Neural cell (in vitro differentiated cells): ENCODE data around the gene FAM117A. TPM values are rescaled to one million over a fixed set of nuclear protein-coding genes. Genes with fewer than 3 reads are reported as not detected.

Source experiments
- H2AFZ ChIP-seq: fragments of 200-600, 300-800 bp; sonication (generic), shearing (Covaris generic); 2 replicates; pipeline ENCODE4 v1.6.0; 2014; ENCODE audit warnings: low read depth, mild to moderate bottlenecking, antibody characterized with exemption, low read length, moderate library complexity
- H3F3A ChIP-seq: fragments of 200-600 bp; shearing (Covaris generic); 2 replicates; pipeline ENCODE4 v1.6.1; 2016; ENCODE audit warnings: mild to moderate bottlenecking, moderate library complexity, mixed read lengths, antibody characterized with exemption, low read length; ENCODE audit not compliant: insufficient read depth, poor library complexity, severe bottlenecking
- H3K27ac ChIP-seq: fragments of 200-600, 300-800 bp; sonication (generic), shearing (Covaris generic); 2 replicates; pipeline ENCODE4 v1.5.1; 2014; ENCODE audit warnings: mild to moderate bottlenecking, low read length, moderate library complexity
- H3K27me3 ChIP-seq: fragments of 300-800, 200-600 bp; sonication (generic), shearing (Covaris generic); 2 replicates; pipeline ENCODE4 v1.6.0; 2014; ENCODE audit warnings: mild to moderate bottlenecking, low read depth, low read length, moderate library complexity; ENCODE audit not compliant: insufficient read depth
- H3K36me3 ChIP-seq: fragments of 300-800, 200-600 bp; sonication (generic), shearing (Covaris generic); 2 replicates; pipeline ENCODE4 v1.5.1; 2014; ENCODE audit warnings: mild to moderate bottlenecking, antibody characterized with exemption, low read length, moderate library complexity; ENCODE audit not compliant: insufficient read depth
- H3K4me2 ChIP-seq: fragments of 300-800, 200-600 bp; sonication (generic), shearing (Covaris generic); 2 replicates; pipeline ENCODE4 v1.6.0; 2014; ENCODE audit warnings: mild to moderate bottlenecking, low read length
- H3K4me3 ChIP-seq: fragments of 300-800, 200-600 bp; sonication (generic), shearing (Covaris generic); 2 replicates; pipeline ENCODE4 v1.5.1; 2014; ENCODE audit warnings: mild to moderate bottlenecking, low read length, moderate library complexity
- H3K79me2 ChIP-seq: fragments of 200-600 bp; shearing (Covaris generic); replicated peaks from 2 replicates; pipeline ENCODE4 v1.6.0; 2014; ENCODE audit warnings: mild to moderate bottlenecking, low read length, moderate library complexity; ENCODE audit not compliant: insufficient read depth
- H3K9ac ChIP-seq: fragments of 300-800, 200-600 bp; sonication (generic), shearing (Covaris generic); 2 replicates; pipeline ENCODE4 v1.6.1; 2016; ENCODE audit warnings: mild to moderate bottlenecking, low read length, mixed read lengths
- H3K9me2 ChIP-seq: fragments of 200-600 bp; shearing (Covaris generic); 2 replicates; pipeline ENCODE4 v1.6.1; 2016; ENCODE audit warnings: mild to moderate bottlenecking, low read length, mixed read lengths; ENCODE audit not compliant: insufficient read depth
- H3K9me3 ChIP-seq: fragments of 200-600, 300-800 bp; sonication (generic), shearing (Covaris generic); 2 replicates; pipeline ENCODE4 v1.6.1; 2016; ENCODE audit warnings: mild to moderate bottlenecking, mixed run types, low read length, moderate library complexity, mixed read lengths
- H4K20me1 ChIP-seq: fragments of 200-600 bp; shearing (Covaris generic); 2 replicates; pipeline ENCODE4 v1.6.1; 2016; ENCODE audit warnings: mild to moderate bottlenecking, mixed run types; ENCODE audit not compliant: insufficient read depth
- CTCF ChIP-seq: fragments of 450-650 bp; IDR thresholded peaks from 2 replicates; pipeline ENCODE4 v1.5.1; 2014; ENCODE audit warnings: antibody characterized with exemption, mild to moderate bottlenecking, moderate library complexity; ENCODE audit not compliant: poor library complexity, severe bottlenecking
- EP300 ChIP-seq: fragments of 450-650 bp; conservative IDR thresholded peaks from 2 replicates; pipeline ENCODE4 v1.6.1; 2014; ENCODE audit warnings: antibody characterized with exemption, mild to moderate bottlenecking, moderate library complexity; ENCODE audit not compliant: poor library complexity, severe bottlenecking
- EZH2 ChIP-seq: fragments of 200-600, 300-800 bp; shearing (Covaris generic), sonication (generic); IDR thresholded peaks from 2 replicates; pipeline ENCODE4 v1.6.1; 2014; ENCODE audit warnings: antibody characterized with exemption, low read length, borderline replicate concordance, mild to moderate bottlenecking; ENCODE audit not compliant: insufficient read depth, poor library complexity, severe bottlenecking
- MXI1 ChIP-seq: fragments of 450-650 bp; conservative IDR thresholded peaks from 2 replicates; pipeline ENCODE4 v1.6.1; 2014; ENCODE audit warnings: antibody characterized with exemption, mild to moderate bottlenecking; ENCODE audit not compliant: poor library complexity, severe bottlenecking
- RAD21 ChIP-seq: fragments of 450-650 bp; conservative IDR thresholded peaks from 2 replicates; pipeline ENCODE4 v1.6.1; 2014; ENCODE audit warnings: antibody characterized with exemption, mild to moderate bottlenecking, moderate library complexity
- REST ChIP-seq: IDR thresholded peaks from 2 replicates; pipeline ENCODE4 v1.6.1; 2012; ENCODE audit warnings: borderline replicate concordance
- SMC3 ChIP-seq: fragments of 450-650 bp; conservative IDR thresholded peaks from 2 replicates; pipeline ENCODE4 v1.6.1; 2014; ENCODE audit warnings: antibody characterized with exemption, mild to moderate bottlenecking, moderate library complexity; ENCODE audit not compliant: poor library complexity
- TAF1 ChIP-seq: IDR thresholded peaks from 2 replicates; pipeline ENCODE4 v1.6.1; 2012; ENCODE audit warnings: low read depth
- polyA plus RNA-seq: library from polyadenylated mRNA; depleted of rRNA; stranded (reverse); fragments of >200 nt; gene quantifications from 2 replicates; pipeline ENCODE4 v1.2.3, GENCODE V29; 2014

FAM117A gene
- polyA plus RNA-seq, 1 donor from 2014 or later = 3.7 TPM

DNA sequence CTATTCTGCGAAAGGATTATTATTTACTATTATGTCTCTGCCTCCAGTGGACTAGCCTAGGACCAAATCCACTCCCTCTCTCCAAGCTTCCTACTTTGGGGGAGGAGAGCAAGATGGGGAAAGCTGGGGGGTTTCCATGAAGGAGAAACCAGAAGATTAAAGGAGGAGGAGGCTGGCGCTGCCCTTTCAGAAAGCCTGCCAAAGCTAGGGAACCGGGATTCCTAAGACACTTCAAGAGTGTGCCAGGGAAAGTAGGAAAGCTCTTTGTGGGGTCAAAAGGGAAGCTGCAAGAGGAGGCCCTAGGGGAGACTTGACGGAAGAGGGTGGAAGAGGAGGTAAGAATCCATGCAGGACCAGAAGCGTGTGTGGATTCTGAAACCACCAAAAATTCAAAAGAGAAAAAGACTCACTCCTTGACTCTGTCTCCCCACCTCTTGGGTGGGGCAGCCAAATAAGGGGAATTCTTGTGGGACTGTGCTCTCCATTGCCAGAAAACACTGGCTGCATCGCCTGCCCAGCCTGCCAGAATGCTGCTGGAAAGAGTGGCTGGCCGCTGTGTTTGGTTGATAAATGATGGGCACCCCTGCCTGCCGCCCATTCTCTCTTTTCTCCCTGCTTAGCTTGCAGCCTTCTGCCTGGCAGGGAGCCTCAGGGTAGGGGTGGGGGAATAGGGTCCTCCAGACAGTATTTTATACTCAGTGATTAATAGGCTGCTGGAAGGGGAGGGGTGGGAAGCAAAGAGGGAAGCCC is 12.8 kb upstream of the FAM117A start:
- Histone ChIP-seq H3K27ac (no peak overlapping the region), H3K9me2 (no peaks in the 10 kb centered on the region), H3K27me3 (no peaks in the 10 kb centered on the region), H3F3A (no peaks in the 10 kb centered on the region), H3K4me2 (no peak overlapping the region), H2AFZ (no peak overlapping the region), H4K20me1 (no peaks in the 10 kb centered on the region), H3K36me3 (no peaks in the 10 kb centered on the region), H3K9ac (no peak overlapping the region), H3K79me2 (no peaks in the 10 kb centered on the region), H3K9me3 (no peaks in the 10 kb centered on the region), H3K4me3 (no peak overlapping the region)
- TF ChIP-seq RAD21 = no peak
- no peak for TF ChIP-seq REST
- TF ChIP-seq SMC3 = no peak
- no peak for TF ChIP-seq CTCF

- no peaks in the 10 kb centered on the region for H3F3A ChIP-seq
- no peaks in the 10 kb centered on the region for H4K20me1 ChIP-seq
- no peaks in the 10 kb centered on the region for H3K79me2 ChIP-seq
- H3K4me3 ChIP-seq = no peak overlapping the region
- no peaks in the 10 kb centered on the region for H3K9me3 ChIP-seq
- H3K36me3 ChIP-seq = no peaks in the 10 kb centered on the region
- H3K9me2 ChIP-seq = no peaks in the 10 kb centered on the region
- no peak overlapping the region for H3K27ac ChIP-seq
- no peaks in the 10 kb centered on the region for H3K27me3 ChIP-seq
- no peak overlapping the region for H3K4me2 ChIP-seq
- H3K9ac ChIP-seq = no peak overlapping the region
- no peak overlapping the region for H2AFZ ChIP-seq
- no peak for TF ChIP-seq MXI1
These were observed 11.8 kb upstream of the FAM117A start for GRCh38 chr17:49775546-49776260.

DNA sequence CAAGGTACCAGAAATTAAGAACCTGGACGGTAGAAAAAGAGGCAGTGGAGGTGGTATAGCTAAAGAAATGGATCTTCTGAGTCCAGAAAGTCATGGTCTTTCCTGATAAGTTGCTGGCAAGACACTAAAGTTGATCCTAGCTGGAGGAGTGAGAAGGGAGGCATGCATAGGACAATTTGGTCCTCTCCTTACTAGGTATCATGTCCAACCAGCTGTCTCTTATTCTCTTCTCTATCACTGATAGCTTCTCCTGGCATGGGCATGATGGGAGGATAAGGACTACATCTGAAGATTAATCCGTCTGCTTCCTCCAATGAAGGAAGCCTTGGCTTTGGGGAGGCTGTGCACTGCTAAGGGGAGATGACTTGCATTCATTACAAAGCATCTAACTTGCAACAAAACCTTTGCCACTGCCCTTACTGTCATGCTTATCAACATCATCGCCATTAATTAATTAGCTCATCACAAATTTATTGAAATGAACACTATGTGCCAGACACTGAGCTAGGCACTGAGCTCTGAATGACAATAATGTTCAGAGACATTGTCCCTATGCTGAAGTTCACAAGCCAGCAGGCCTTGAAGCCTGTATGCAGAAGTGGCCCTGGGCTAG is 3.1 kb upstream of the FAM117A start:
- no peak overlapping the region for H3K9ac ChIP-seq
- no peak overlapping the region for H2AFZ ChIP-seq
- no peaks in the 10 kb centered on the region for H3K9me2 ChIP-seq
- no peaks in the 10 kb centered on the region for H3K9me3 ChIP-seq
- H3F3A ChIP-seq = no peaks in the 10 kb centered on the region
- peaks cover 3% of the 10 kb centered on the region for H3K79me2 ChIP-seq
- no peaks in the 10 kb centered on the region for H3K36me3 ChIP-seq
- peaks cover 8% of the 10 kb centered on the region for H3K27me3 ChIP-seq
- no peak overlapping the region for H3K4me3 ChIP-seq
- H4K20me1 ChIP-seq = no peaks in the 10 kb centered on the region
- no peak overlapping the region for H3K27ac ChIP-seq
- H3K4me2 ChIP-seq = no peak overlapping the region
- TF ChIP-seq CTCF = no peak
- no peak for TF ChIP-seq EZH2
- TF ChIP-seq REST = no peak
- TF ChIP-seq TAF1 = no peak
- no peak for TF ChIP-seq EP300
- no peak for TF ChIP-seq SMC3
